Esophagus mucosa (tissue), 1 donor: ENCODE results near the gene CDC42BPA. TPM values are rescaled to one million over a fixed set of nuclear protein-coding genes. Genes with fewer than 3 reads are reported as not detected.
"Not testable (repeated sequence)": the region's sequence is repeated elsewhere in the genome, so short reads cannot be mapped to it uniquely, and the experiment has no call there.

Experiments
- ATAC-seq: fragments of 200-7000 bp; cut with Tn5 transposase; one replicate; pipeline ENCODE4 v1.9.1; 2020
- total RNA-seq: library from RNA; stranded (reverse); gene quantifications from one replicate; pipeline ENCODE4 v1.2.4, GENCODE V29; 2023
- donor health status: DM: yes; HTN: yes; CAD: no.

CDC42BPA gene
- total RNA-seq, 1 donor from 2014 or later, result 11.1 TPM

DNA sequence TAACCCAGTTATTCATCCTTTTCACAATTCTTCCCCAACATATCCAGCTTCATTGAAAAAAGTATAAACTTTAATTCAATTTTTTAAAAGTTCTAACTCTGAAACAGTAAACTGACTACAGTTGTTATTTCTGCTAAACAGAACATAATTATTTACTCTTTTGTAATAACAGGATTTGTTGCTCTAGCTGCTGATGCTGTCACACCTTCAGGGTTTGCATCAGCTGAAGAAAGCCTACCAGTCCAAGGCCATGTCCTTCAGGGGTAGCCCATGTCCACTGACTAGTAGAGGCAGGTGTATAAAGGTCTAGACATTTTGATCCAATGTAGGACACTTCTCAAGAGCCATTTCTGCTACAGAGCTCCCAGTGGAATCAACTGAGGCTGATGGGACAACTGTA is 107.7 kb downstream of the CDC42BPA start:
- ATAC-seq, result no peak

- ATAC-seq, result no peak
Measured at GRCh38 chr1:227197064-227197463, 121.2 kb downstream of the CDC42BPA start.

GRCh38 chr1:227192163-227192562 is 126.1 kb downstream of the CDC42BPA start:
- ATAC-seq, result peak; percentile 82

GRCh38 chr1:227191607-227192006 is 126.7 kb downstream of the CDC42BPA start:
- no peak for ATAC-seq

DNA sequence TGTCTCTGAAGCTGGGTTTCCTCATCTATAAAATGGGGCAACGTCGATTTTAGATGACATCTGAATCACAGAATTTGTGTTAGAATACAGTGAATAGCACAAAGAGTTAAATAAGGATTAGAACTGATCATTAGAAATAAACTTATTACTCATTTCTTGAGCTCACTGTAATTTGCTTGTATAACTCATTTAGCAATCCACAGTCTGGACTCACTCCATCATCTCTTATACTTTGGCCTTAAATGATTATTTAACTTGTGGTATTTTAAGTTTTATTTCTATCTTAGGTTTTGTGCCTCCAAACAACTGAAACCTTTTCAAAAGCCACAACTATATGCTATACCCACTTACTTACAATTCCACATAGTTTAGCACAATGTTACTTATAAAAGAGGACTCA is 128.0 kb downstream of the CDC42BPA start:
- no peak for ATAC-seq

DNA sequence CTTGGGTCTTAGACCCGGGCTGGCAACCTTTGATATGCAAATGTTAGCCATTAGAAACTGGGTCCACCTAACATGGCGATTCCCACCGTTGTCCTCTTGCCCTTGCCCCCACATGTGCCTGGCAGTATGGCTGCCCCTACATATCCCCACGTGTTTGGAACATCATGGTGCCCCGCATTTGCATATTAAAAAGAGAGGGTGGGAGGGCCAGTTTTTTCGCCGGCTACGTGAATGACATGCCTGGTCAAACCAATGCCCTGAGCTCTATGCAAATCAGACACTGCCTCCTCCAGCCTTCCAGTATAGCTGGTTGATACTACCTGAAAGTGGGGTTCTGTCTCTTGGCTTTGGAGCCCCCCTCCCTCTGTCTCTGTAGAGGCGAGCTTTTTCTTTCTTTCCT is 133.0 kb downstream of the CDC42BPA start:
- no peak for ATAC-seq

GRCh38 chr1:227182012-227182411 is 136.3 kb downstream of the CDC42BPA start:
- no peak for ATAC-seq

DNA sequence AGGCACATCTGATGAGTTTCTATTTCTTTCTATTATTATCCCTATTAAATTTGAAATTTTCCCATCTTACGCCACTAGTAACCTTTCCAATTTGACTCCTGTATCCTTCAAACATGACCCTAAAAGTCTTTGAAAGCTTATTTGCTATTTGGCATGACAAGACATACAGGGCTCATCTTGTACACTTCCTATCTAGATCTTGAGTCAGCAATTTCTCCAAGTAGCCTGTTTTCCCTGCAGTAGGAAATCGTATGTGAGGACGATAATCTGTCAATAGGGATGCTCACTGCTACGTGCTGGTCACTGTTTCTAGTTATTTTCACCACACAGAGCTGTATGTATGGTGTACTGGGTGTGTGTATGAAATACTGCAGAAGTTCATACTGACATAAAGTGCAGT is 142.7 kb downstream of the CDC42BPA start:
- ATAC-seq, result no peak

DNA sequence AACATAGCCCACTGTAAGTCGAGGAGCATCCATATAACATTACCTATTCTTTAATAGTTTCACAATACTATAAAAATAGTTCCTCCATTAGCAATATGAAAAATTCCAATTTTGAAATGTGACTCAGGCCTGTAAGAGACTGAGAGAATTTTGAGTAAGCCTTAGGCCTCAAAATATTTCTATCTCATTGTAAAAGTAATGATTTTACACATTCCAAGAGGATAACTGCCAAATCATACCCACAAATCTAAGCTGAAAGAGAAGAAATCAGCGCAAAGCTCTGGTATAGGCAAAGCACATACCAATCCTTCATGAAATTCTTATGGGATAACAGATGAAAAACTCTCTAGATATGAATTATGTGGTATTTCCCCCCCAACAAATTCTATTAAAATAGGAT is 144.1 kb downstream of the CDC42BPA start:
- ATAC-seq, result no peak

- ATAC-seq, result no peak
Measured at GRCh38 chr1:227170361-227171166, 147.7 kb downstream of the CDC42BPA start.

GRCh38 chr1:227169343-227169742 is 148.9 kb downstream of the CDC42BPA start:
- ATAC-seq, result no peak

GRCh38 chr1:227167276-227168101 is 150.8 kb downstream of the CDC42BPA start:
- ATAC-seq, result no peak

GRCh38 chr1:227166559-227166958 is 151.7 kb downstream of the CDC42BPA start:
- ATAC-seq, result no peak

GRCh38 chr1:227161470-227161869 is 156.8 kb downstream of the CDC42BPA start:
- ATAC-seq, result no peak

DNA sequence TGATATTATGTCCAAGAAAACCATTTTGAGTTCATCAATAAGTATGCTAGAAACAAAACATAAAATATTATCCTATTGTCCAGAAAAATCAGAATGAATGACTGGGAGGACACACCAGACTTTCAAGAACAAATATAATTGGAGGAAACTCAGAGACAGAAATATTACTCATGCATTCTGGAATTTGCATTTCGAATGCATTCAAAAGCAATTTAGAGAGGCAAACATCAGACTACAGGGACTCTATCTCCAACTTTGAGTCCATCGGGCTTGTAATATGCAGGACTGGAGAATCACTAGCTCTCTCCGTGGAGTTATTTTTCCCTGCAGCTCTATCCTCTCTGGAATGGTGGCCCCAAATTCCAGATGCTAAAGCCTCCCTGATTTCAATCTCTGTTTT is 161.8 kb downstream of the CDC42BPA start:
- no peak for ATAC-seq

GRCh38 chr1:227155688-227156087 is 162.6 kb downstream of the CDC42BPA start:
- ATAC-seq, result no peak

GRCh38 chr1:227155004-227155403 is 163.3 kb downstream of the CDC42BPA start:
- no peak for ATAC-seq

- ATAC-seq, result no peak
Measured at GRCh38 chr1:227152525-227152924, 165.8 kb downstream of the CDC42BPA start.

DNA sequence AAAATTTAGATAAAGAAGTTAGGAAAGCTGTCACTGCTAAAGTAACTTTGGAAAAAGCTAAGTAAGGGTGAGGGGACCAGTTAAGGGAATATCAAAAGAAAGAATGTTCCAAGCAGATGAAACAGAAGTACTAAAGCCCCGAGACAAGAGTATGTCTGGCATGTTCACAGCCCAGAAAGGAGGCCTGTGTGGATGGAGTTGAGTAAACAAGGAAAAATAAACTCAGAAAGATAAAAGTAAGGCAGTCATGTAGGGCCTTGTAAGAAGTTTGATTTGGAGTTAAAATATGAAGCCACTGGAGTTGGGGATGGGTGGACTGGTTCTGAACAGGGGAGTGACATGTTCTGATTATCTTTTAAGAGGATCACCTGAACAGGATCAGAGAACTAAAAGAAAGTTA is 177.9 kb downstream of the CDC42BPA start:
- no peak for ATAC-seq

GRCh38 chr1:227136210-227136820 is 182.0 kb downstream of the CDC42BPA start:
- no peak for ATAC-seq

DNA sequence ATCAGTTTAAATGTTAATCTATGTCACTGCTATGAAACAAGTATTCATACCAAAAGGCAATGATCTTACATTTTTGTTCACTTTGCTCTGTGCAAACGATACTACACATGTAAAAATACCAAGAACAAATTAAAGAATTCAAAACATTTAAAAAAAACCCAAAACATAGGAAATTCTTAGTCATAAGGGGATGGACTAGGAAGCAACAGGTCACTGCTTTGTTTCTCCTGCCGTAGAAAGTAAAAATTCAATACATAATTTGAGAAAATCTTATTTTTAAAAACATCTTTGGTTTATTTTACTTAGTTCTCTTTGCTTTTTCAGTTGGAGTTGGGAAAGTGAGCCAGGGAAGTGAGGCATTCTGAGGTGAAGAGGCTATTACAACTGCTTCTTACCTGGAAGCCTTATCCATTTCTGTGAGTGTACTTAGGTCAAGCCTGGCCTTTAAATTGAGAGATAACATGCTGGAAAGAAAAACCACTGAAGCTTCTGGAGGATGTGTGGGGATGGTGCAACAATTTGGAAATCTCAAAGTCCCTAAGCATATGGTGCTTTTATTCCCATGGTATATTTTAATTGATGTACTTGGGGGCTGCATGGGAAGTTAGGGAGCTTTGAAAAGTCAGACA is 183.5 kb downstream of the CDC42BPA start:
- ATAC-seq, result no peak

DNA sequence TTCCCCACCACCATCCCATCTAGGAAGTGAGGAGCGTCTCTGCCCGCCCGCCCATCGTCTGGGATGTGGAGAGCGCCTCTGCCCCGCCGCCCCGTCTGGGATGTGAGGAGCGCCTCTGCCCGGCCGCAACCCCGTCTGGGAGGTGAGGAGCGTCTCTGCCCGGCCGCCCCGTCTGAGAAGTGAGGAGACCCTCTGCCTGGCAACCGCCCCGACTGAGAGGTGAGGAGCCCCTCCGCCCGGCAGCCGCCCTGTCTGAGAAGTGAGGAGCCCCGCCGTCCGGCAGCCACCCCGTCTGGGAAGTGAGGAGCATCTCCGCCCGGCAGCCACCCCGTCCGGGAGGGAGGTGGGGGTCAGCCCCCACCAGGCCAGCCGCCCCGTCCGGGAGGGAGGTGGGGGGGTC is 185.6 kb downstream of the CDC42BPA start:
- ATAC-seq, result not testable (repeated sequence)

- ATAC-seq, result no peak
Measured at GRCh38 chr1:227131193-227131592, 187.1 kb downstream of the CDC42BPA start.
